H1 (cell line): ENCODE data around the gene PHC1.

Experiments
- CBX5 ChIP-seq: fragments of 300-800, 300-1000 bp; sonication (generic); IDR thresholded peaks from 2 replicates; pipeline ENCODE4 v1.7.1; 2016; ENCODE audit warnings: antibody characterized with exemption, low read length, low read depth
- KDM1A ChIP-seq: fragments of 200-600, 300-600 bp; sonication (generic); IDR thresholded peaks from 2 replicates; pipeline ENCODE4 v1.7.1; 2016; ENCODE audit warnings: mild to moderate bottlenecking, low read length, borderline replicate concordance
- POLR2A ChIP-seq, 2 experiments: IDR thresholded peaks; 1 replicate in 1 of 2; 2 replicates in 1 of 2; pipeline ENCODE4 v1.6.1; 2011; ENCODE audit warnings: low read depth in 2 of 2, low read length in 2 of 2, mild to moderate bottlenecking in 2 of 2; ENCODE audit errors: control extremely low read depth in 1 of 2
- POU5F1 ChIP-seq: IDR thresholded peaks from 2 replicates; pipeline ENCODE4 v1.6.1; 2011; ENCODE audit warnings: low read depth, mild to moderate bottlenecking, low read length, moderate library complexity
- RNF2 ChIP-seq: fragments of 200-900, 300-1000 bp; sonication (generic); IDR thresholded peaks from 2 replicates; pipeline ENCODE4 v1.7.1; 2016; ENCODE audit warnings: borderline replicate concordance, low read depth, mild to moderate bottlenecking, antibody characterized with exemption, low read length; ENCODE audit not compliant: poor library complexity, severe bottlenecking; ENCODE audit errors: missing control alignments
- SAP30 ChIP-seq: fragments of 300-600 bp; sonication (generic); IDR thresholded peaks from 2 replicates; pipeline ENCODE4 v1.7.1; 2012; ENCODE audit warnings: low read length, moderate library complexity, mild to moderate bottlenecking, inconsistent platforms; ENCODE audit not compliant: insufficient read depth, insufficient replicate concordance
- SUZ12 ChIP-seq: fragments of 200-600 bp; sonication (generic); IDR thresholded peaks from 2 replicates; pipeline ENCODE4 v1.6.1; 2012; ENCODE audit warnings: mild to moderate bottlenecking, inconsistent platforms, low read length, moderate library complexity, mixed read lengths
- TAF1 ChIP-seq: IDR thresholded peaks from 2 replicates; pipeline ENCODE4 v1.6.1; 2011; ENCODE audit warnings: mild to moderate bottlenecking, low read depth, low read length
- TEAD4 ChIP-seq: IDR thresholded peaks from 2 replicates; pipeline ENCODE4 v1.6.1; 2012; ENCODE audit warnings: low read depth, low read length, inconsistent platforms, mixed read lengths
- YY1 ChIP-seq: IDR thresholded peaks from 2 replicates; pipeline ENCODE4 v1.6.1; 2011; ENCODE audit warnings: low read depth, mild to moderate bottlenecking, low read length
- TF ChIP-seq, protein P1 (sequence below), 3 experiments: IDR thresholded peaks; 1 replicate in 2 of 3; 2 replicates in 1 of 3; pipeline versions ENCODE4 v1.5.1 to v1.6.1; 2011; ENCODE audit warnings: low read length in 3 of 3, mild to moderate bottlenecking in 3 of 3, inconsistent platforms in 2 of 3, low read depth in 1 of 3, moderate library complexity in 1 of 3; ENCODE audit not compliant: insufficient read depth in 1 of 3; ENCODE audit errors: control extremely low read depth in 1 of 3
- TF ChIP-seq, protein P2 (sequence below): IDR thresholded peaks from 2 replicates; pipeline ENCODE4 v1.6.1; 2012; ENCODE audit warnings: inconsistent platforms

DNA sequence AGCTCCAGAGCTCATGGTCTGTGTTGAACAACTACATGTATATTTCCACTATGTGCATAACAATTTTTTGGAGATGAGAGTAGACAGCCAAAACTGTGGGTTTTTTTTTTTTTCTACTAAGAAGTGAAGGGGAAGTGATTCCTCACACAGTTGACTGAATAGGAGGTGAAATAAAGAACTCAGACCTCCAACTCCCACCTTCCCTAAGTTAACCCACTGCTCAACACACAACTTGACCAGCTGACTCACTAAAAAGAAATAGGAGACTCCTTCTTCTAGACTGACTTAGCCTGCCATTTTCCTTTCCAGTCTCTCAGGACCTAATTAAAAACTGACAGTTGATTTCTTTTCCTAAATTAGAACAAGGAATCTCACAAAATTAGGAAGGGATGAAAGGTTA lies 33.4 kb downstream of the PHC1 start:
- no peak for TF ChIP-seq YY1
- TF ChIP-seq, protein P1, sequence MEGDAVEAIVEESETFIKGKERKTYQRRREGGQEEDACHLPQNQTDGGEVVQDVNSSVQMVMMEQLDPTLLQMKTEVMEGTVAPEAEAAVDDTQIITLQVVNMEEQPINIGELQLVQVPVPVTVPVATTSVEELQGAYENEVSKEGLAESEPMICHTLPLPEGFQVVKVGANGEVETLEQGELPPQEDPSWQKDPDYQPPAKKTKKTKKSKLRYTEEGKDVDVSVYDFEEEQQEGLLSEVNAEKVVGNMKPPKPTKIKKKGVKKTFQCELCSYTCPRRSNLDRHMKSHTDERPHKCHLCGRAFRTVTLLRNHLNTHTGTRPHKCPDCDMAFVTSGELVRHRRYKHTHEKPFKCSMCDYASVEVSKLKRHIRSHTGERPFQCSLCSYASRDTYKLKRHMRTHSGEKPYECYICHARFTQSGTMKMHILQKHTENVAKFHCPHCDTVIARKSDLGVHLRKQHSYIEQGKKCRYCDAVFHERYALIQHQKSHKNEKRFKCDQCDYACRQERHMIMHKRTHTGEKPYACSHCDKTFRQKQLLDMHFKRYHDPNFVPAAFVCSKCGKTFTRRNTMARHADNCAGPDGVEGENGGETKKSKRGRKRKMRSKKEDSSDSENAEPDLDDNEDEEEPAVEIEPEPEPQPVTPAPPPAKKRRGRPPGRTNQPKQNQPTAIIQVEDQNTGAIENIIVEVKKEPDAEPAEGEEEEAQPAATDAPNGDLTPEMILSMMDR (IDR thresholded peaks at IDR 0.05; ENCODE audit: control extremely low read depth in 1 of 3, insufficient read depth in 1 of 3, low read depth in 1 of 3, low read length in 3 of 3), result no peak
- TF ChIP-seq SUZ12, result no peak
- no peak for TF ChIP-seq CBX5
- no peak for TF ChIP-seq RNF2
- TF ChIP-seq POU5F1, result no peak
- TF ChIP-seq TAF1, result no peak
- TF ChIP-seq SAP30, result no peak
- no peak for TF ChIP-seq TEAD4
- TF ChIP-seq KDM1A, result no peak
- TF ChIP-seq POLR2A (IDR thresholded peaks at IDR 0.05; ENCODE audit: control extremely low read depth in 1 of 2, low read depth in 2 of 2, low read length in 2 of 2), result no peak
- TF ChIP-seq, protein P2, sequence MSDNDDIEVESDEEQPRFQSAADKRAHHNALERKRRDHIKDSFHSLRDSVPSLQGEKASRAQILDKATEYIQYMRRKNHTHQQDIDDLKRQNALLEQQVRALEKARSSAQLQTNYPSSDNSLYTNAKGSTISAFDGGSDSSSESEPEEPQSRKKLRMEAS, result no peak
